ENCODE data around the gene WDPCP.

DNA sequence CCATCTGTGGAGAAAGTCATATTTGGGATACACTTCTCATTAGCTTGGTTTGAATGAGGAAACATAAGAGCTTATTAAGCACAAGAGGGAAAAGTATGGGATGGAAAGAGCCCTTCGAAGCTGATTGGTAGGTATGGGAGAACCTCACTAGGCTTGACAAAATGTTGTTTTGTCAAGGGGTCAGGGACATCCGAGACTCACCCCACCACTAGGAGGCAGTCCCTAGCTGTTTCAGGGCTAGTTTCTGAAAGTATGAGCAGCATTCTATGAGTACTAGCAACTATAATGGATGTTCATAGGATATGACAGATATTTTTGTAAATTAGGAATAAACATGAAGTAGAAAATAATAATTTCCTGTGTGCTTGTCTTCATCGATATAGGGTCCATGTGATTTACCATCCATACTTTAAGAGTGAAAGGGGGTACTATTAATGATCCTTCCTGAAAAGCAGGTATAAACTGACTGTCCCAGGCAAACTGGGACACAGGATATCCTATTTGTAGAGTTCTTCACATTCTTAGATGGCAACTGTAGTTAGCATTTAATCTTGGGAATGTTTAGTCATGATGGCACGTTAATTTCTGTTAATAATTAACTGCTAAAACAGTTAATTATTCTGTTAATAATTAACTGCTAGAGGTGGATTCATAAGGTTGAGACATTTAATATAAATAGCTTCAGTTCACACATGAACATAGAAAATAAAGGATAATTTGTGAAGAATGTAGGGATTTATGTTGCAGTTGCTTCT lies 509.2 kb downstream of the WDPCP start:
- TF ChIP-seq, protein P1, sequence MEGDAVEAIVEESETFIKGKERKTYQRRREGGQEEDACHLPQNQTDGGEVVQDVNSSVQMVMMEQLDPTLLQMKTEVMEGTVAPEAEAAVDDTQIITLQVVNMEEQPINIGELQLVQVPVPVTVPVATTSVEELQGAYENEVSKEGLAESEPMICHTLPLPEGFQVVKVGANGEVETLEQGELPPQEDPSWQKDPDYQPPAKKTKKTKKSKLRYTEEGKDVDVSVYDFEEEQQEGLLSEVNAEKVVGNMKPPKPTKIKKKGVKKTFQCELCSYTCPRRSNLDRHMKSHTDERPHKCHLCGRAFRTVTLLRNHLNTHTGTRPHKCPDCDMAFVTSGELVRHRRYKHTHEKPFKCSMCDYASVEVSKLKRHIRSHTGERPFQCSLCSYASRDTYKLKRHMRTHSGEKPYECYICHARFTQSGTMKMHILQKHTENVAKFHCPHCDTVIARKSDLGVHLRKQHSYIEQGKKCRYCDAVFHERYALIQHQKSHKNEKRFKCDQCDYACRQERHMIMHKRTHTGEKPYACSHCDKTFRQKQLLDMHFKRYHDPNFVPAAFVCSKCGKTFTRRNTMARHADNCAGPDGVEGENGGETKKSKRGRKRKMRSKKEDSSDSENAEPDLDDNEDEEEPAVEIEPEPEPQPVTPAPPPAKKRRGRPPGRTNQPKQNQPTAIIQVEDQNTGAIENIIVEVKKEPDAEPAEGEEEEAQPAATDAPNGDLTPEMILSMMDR (IDR thresholded peaks at IDR 0.05), result peak; percentile 28; the same call in 1 of the 2 replicates
- no peak for TF ChIP-seq MXI1 (IDR thresholded peaks at IDR 0.05; ENCODE audit: low read depth, low read length)
- TF ChIP-seq JUND (IDR thresholded peaks at IDR 0.05), result no peak
- TF ChIP-seq, protein P2, sequence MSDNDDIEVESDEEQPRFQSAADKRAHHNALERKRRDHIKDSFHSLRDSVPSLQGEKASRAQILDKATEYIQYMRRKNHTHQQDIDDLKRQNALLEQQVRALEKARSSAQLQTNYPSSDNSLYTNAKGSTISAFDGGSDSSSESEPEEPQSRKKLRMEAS (IDR thresholded peaks at IDR 0.05; ENCODE audit: low read depth), result no peak
- TF ChIP-seq TEAD4 (IDR thresholded peaks at IDR 0.05; ENCODE audit: borderline replicate concordance, insufficient read depth), result no peak
